NCI-H2227 (cell line): Measurements from ENCODE around the gene SNRPD2.
"Not testable (repeated sequence)": the region's sequence is repeated elsewhere in the genome, so short reads cannot be mapped to it uniquely, and the experiment has no call there.

Source experiments
- DNase-seq: peaks from one replicate; lab custom pipeline; 2025; ENCODE audit not compliant: unreplicated experiment; lab: John Stamatoyannopoulos, UW

The SNRPD2 gene

GRCh38 chr19:45705115-45705514 is 13.4 kb upstream of the SNRPD2 start:
- no peak for DNase-seq

- no peak for DNase-seq
Observed at GRCh38 chr19:45701676-45702075, 9.9 kb upstream of the SNRPD2 start.

GRCh38 chr19:45693106-45693788 is 1.5 kb upstream of the SNRPD2 start:
- DNase-seq: peak; percentile 67

GRCh38 chr19:45692187-45693105 is 693 bp upstream of the SNRPD2 start, which contains the start of gene QPCTL:
Gene QPCTL (plus strand): TSS chr19:45692666. CDS start chr19:45692704, 38 bp downstream.
- DNase-seq: peak; percentile 97

GRCh38 chr19:45687599-45687998 is 4.2 kb downstream of the SNRPD2 start:
- DNase-seq: no peak

GRCh38 chr19:45685045-45685444 is 6.7 kb downstream of the SNRPD2 start:
- not testable (repeated sequence) for DNase-seq

GRCh38 chr19:45682908-45683307 is 8.8 kb downstream of the SNRPD2 start:
- no peak for DNase-seq

GRCh38 chr19:45682117-45682516 is 9.6 kb downstream of the SNRPD2 start:
- no peak for DNase-seq

GRCh38 chr19:45681391-45682015 is 10.2 kb downstream of the SNRPD2 start:
- DNase-seq: peak; percentile 81

GRCh38 chr19:45677351-45678230 is 14.2 kb downstream of the SNRPD2 start:
- peak; percentile 87 for DNase-seq

GRCh38 chr19:45676851-45677263 is 14.9 kb downstream of the SNRPD2 start:
- DNase-seq: no peak

GRCh38 chr19:45674946-45675345 is 16.8 kb downstream of the SNRPD2 start:
- no peak for DNase-seq

GRCh38 chr19:45670670-45671453 is 20.9 kb downstream of the SNRPD2 start:
- DNase-seq: peak; percentile 64

- no peak for DNase-seq
Observed at GRCh38 chr19:45668342-45668871, 23.3 kb downstream of the SNRPD2 start.

- DNase-seq: peak; percentile 31
Observed at GRCh38 chr19:45667620-45668341, 24.0 kb downstream of the SNRPD2 start, which contains the start of gene GIPR. Gene GIPR (plus strand): TSS chr19:45668221. CDS start chr19:45669521, 1,300 bp downstream.

GRCh38 chr19:45664575-45664974 is 27.2 kb downstream of the SNRPD2 start:
- no peak for DNase-seq

- no peak for DNase-seq
Observed at GRCh38 chr19:45663800-45664199, 28.0 kb downstream of the SNRPD2 start.

GRCh38 chr19:45660636-45661035 is 31.1 kb downstream of the SNRPD2 start:
- DNase-seq: no peak
